Left ventricle myocardium inferior (tissue), 1 donor: ENCODE results near the gene TRAPPC6A. TPM values are rescaled to one million over a fixed set of nuclear protein-coding genes. Genes with fewer than 3 reads are reported as not detected.

Experiments used
- DNase-seq: peaks from one replicate; pipeline ENCODE4 v3.0.0-alpha.2; 2020
- H3K27ac ChIP-seq: fragments of 200-600 bp; replicated peaks from 2 replicates; pipeline ENCODE4 v1.8.0; 2021
- H3K27me3 ChIP-seq: fragments of 200-600 bp; 2 replicates; pipeline ENCODE4 v1.8.0; 2021; ENCODE audit warnings: low read depth
- H3K36me3 ChIP-seq: fragments of 200-600 bp; 2 replicates; pipeline ENCODE4 v1.8.0; 2021
- H3K4me1 ChIP-seq: fragments of 200-600 bp; 2 replicates; pipeline ENCODE4 v1.8.0; 2021
- H3K4me3 ChIP-seq: fragments of 200-600 bp; 2 replicates; pipeline ENCODE4 v1.8.0; 2021; ENCODE audit warnings: mild to moderate bottlenecking, moderate library complexity
- H3K9me3 ChIP-seq: fragments of 200-600 bp; replicated peaks from 2 replicates; pipeline ENCODE4 v1.8.0; 2021
- CTCF ChIP-seq: fragments of 200-600 bp; IDR thresholded peaks from 2 replicates; pipeline ENCODE4 v1.8.0; 2021; ENCODE audit warnings: antibody characterized with exemption, mild to moderate bottlenecking, borderline replicate concordance
- intact Hi-C: fragments of 100-400 bp; cut with micrococcal nuclease; formaldehyde crosslinking; loops from one replicate; pipeline ENCODE4 v1.11.0; 2022
- total RNA-seq: library from RNA; stranded (reverse); fragmentation: NEBNext Ultra II Directional; extraction: Animal tissue kit (Norgen Biotek cat#: 25700); gene quantifications from one replicate; pipeline ENCODE4 v1.2.1, GENCODE V29; 2021
- donor health status: DM: no; HTN: yes; CAD: no; lungs with severe emphysema.

Gene TRAPPC6A
- total RNA-seq, 1 donor from 2014 or later: 15.8 TPM

DNA sequence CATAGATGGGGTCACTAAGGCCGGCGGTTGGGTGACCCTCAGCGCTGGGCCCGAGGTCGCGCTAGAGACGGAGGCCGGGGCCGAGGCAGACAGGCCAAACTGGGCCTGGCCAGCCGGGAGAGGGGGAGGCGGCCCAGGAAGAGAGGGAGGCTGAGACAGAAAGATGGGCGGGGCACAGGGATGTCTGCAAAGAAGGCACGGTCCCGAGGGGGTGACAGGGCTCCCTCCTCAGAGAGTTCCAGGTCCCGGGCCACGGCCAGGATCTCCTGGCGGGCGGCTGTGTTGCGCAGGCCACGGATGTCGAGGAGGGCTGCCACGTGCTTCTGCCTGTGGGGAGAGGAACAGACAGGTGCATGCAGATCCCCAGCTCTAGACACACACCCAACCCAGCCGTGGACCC is 35.0 kb upstream of the TRAPPC6A start:
- Histone ChIP-seq H3K27ac (peak overlapping the region; percentile 77), H3K36me3 (no peaks in the 10 kb centered on the region), H3K9me3 (no peaks in the 10 kb centered on the region), H3K27me3 (peaks cover 72% of the 10 kb centered on the region), H3K4me3 (no peak overlapping the region), H3K4me1 (peaks cover 32% of the 10 kb centered on the region)
- no peak for DNase-seq
- TF ChIP-seq CTCF: no peak
- intact Hi-C loops: no loop called here

- Histone ChIP-seq H3K9me3 (no peaks in the 10 kb centered on the region), H3K4me3 (peak overlapping the region; percentile 9), H3K4me1 (peaks cover 27% of the 10 kb centered on the region), H3K27ac (peak overlapping the region; percentile 77), H3K27me3 (peaks cover 60% of the 10 kb centered on the region), H3K36me3 (no peaks in the 10 kb centered on the region)
- no peak for TF ChIP-seq CTCF
- intact Hi-C loops: no loop called here
- peak; percentile 71 for DNase-seq
These were observed 33.8 kb upstream of the TRAPPC6A start for GRCh38 chr19:45211751-45212381.

GRCh38 chr19:45206328-45206727 is 28.3 kb upstream of the TRAPPC6A start:
- Histone ChIP-seq H3K4me1 (no peaks in the 10 kb centered on the region), H3K4me3 (no peak overlapping the region), H3K27me3 (peaks cover 8% of the 10 kb centered on the region), H3K9me3 (no peaks in the 10 kb centered on the region), H3K27ac (no peak overlapping the region), H3K36me3 (no peaks in the 10 kb centered on the region)
- intact Hi-C loops: no loop called here
- DNase-seq: no peak
- TF ChIP-seq CTCF: no peak

- H3K9me3 ChIP-seq: no peaks in the 10 kb centered on the region
- H3K36me3 ChIP-seq: no peaks in the 10 kb centered on the region
- DNase-seq: no peak
- H3K27me3 ChIP-seq: peaks cover 4% of the 10 kb centered on the region
- no peaks in the 10 kb centered on the region for H3K4me1 ChIP-seq
- H3K4me3 ChIP-seq: no peak overlapping the region
- no peak overlapping the region for H3K27ac ChIP-seq
- intact Hi-C loops: no loop called here
- no peak for TF ChIP-seq CTCF
These were observed 27.8 kb upstream of the TRAPPC6A start for GRCh38 chr19:45205810-45206209.

DNA sequence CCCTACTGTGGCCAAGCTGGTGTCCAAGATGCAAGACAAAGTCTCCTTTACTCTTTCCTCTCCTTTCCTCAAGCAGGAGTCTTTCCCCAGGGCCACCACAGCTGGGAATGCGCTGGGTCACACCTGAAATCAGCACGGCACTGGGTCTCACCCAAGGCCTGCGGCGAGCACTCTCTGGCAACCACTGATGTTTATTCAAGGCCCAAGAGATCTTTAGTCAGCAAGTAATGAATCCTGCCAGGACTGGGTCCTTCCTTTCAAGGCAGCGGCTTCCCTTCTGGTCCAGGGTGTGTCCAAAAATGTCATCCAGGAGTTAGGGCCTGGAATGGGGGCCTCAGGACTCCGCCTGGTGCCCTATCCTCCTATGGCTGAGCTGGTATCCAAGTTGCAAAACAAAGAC is 24.6 kb upstream of the TRAPPC6A start:
- H3K36me3 ChIP-seq: no peaks in the 10 kb centered on the region
- no peaks in the 10 kb centered on the region for H3K4me1 ChIP-seq
- intact Hi-C loops: loop anchor here (5.0 kb wide), 1 partner anchor 45 kb away; the partner anchor contains the start of gene EXOC3L2
- TF ChIP-seq CTCF: no peak
- no peaks in the 10 kb centered on the region for H3K27me3 ChIP-seq
- H3K27ac ChIP-seq: no peak overlapping the region
- DNase-seq: no peak
- no peaks in the 10 kb centered on the region for H3K9me3 ChIP-seq
- no peak overlapping the region for H3K4me3 ChIP-seq
